Neutrophil (primary cell): Measurements from ENCODE around the gene ZNF227.
"Not testable (repeated sequence)": the region's sequence is repeated elsewhere in the genome, so short reads cannot be mapped to it uniquely, and the experiment has no call there.

Experiments used
- H3K27ac ChIP-seq: fragments of 200-600 bp; sonication (generic); 2 replicates; pipeline ENCODE4 v1.5.1; 2016; ENCODE audit warnings: mild to moderate bottlenecking, moderate library complexity
- H3K27me3 ChIP-seq: fragments of 200-600 bp; sonication (generic); 2 replicates; pipeline ENCODE4 v1.6.0; 2016; ENCODE audit warnings: mild to moderate bottlenecking
- H3K36me3 ChIP-seq: fragments of 200-600 bp; sonication (generic); 2 replicates; pipeline ENCODE4 v1.5.1; 2017
- H3K4me1 ChIP-seq, 2 experiments: fragments of 200-600 bp in 1 of 2; sonication (generic) in 1 of 2; 1 replicate in 1 of 2; 2 replicates in 1 of 2; pipeline versions ENCODE4 v1.5.1 to v1.6.1; 2013 to 2016; ENCODE audit warnings: low read depth in 1 of 2, low read length in 1 of 2, mild to moderate bottlenecking in 1 of 2, moderate library complexity in 1 of 2; ENCODE audit not compliant: control insufficient read depth in 1 of 2, insufficient read depth in 1 of 2
- H3K4me3 ChIP-seq, 2 experiments: fragments of 200-600 bp in 1 of 2; sonication (generic) in 1 of 2; 1 replicate in 1 of 2; 2 replicates in 1 of 2; pipeline ENCODE4 v1.5.1; 2013 to 2016; ENCODE audit warnings: low read depth in 1 of 2, low read length in 1 of 2, mild to moderate bottlenecking in 1 of 2, moderate library complexity in 1 of 2
- H3K9me3 ChIP-seq: fragments of 200-600 bp; sonication (generic); 2 replicates; pipeline ENCODE4 v1.5.1; 2016
- CTCF ChIP-seq: fragments of 200-600 bp; sonication (generic); IDR thresholded peaks from 2 replicates; pipeline ENCODE4 v1.5.1; 2016; ENCODE audit warnings: antibody characterized with exemption

Gene ZNF227

GRCh38 chr19:44212250-44212865 is at the start of gene ZNF227:
Gene ZNF227, plus strand, starts transcription at chr19:44212532. Its CDS starts 5,261 bp downstream, at chr19:44217793.
- TF ChIP-seq CTCF, result no peak
- Histone ChIP-seq H3K4me3 (peak within 1 kb of the TSS; percentile 83 to 87), H3K4me1 (peaks cover 10 to 12% of the 10 kb centered on the region in 2 experiments), H3K36me3 (peaks cover 7% of the 10 kb centered on the region), H3K9me3 (no peaks in the 10 kb centered on the region), H3K27me3 (no peaks in the 10 kb centered on the region), H3K27ac (peak within 1 kb of the TSS; percentile 60)

GRCh38 chr19:44163789-44164188 is 48.5 kb upstream of the ZNF227 start:
- peaks cover 7% of the 10 kb centered on the region for H3K36me3 ChIP-seq
- peaks cover 17% of the 10 kb centered on the region for H3K9me3 ChIP-seq
- H3K27me3 ChIP-seq, result no peaks in the 10 kb centered on the region
- peaks cover 11 to 14% of the 10 kb centered on the region in 2 experiments for H3K4me1 ChIP-seq
- TF ChIP-seq CTCF, result no peak
- H3K27ac ChIP-seq, result no peak overlapping the region
- H3K4me3 ChIP-seq, result no peak overlapping the region

GRCh38 chr19:44164327-44164672 is 48.0 kb upstream of the ZNF227 start:
- no peak for TF ChIP-seq CTCF
- Histone ChIP-seq H3K4me1 (peaks cover 11 to 14% of the 10 kb centered on the region in 2 experiments), H3K27me3 (no peaks in the 10 kb centered on the region), H3K4me3 (peak overlapping the region; percentile 68 to 79), H3K9me3 (peaks cover 14% of the 10 kb centered on the region), H3K36me3 (peaks cover 8% of the 10 kb centered on the region), H3K27ac (peak overlapping the region; percentile 81)

- Histone ChIP-seq H3K9me3 (peaks cover 15% of the 10 kb centered on the region), H3K36me3 (peaks cover 14% of the 10 kb centered on the region), H3K27me3 (no peaks in the 10 kb centered on the region), H3K27ac (peak within 1 kb of the TSS; percentile 81), H3K4me3 (peak within 1 kb of the TSS; percentile 68 to 79), H3K4me1 (peaks cover 11 to 14% of the 10 kb centered on the region in 2 experiments)
- TF ChIP-seq CTCF, result no peak
Observed at GRCh38 chr19:44164673-44165512, 47.4 kb upstream of the ZNF227 start, which contains the start of gene ZNF226. Gene ZNF226, plus strand, starts transcription at chr19:44165100. Its CDS starts 4,981 bp downstream, at chr19:44170081.

- not testable (repeated sequence) for H3K27ac ChIP-seq, H3K4me1 ChIP-seq, H3K4me3 ChIP-seq, H3K27me3 ChIP-seq
- H3K9me3 ChIP-seq, result peaks cover 31% of the 10 kb centered on the region
- H3K36me3 ChIP-seq, result peaks cover 72% of the 10 kb centered on the region
Observed at GRCh38 chr19:44170660-44171059, 41.7 kb upstream of the ZNF227 start.

GRCh38 chr19:44176590-44176989 is 35.7 kb upstream of the ZNF227 start:
- H3K4me1 ChIP-seq, result no peaks in the 10 kb centered on the region
- no peak overlapping the region for H3K4me3 ChIP-seq
- no peak overlapping the region for H3K27ac ChIP-seq
- no peak for TF ChIP-seq CTCF
- H3K27me3 ChIP-seq, result no peaks in the 10 kb centered on the region
- H3K36me3 ChIP-seq, result peaks cover 50% of the 10 kb centered on the region
- H3K9me3 ChIP-seq, result peaks cover 42% of the 10 kb centered on the region
